Activated T-helper 1 cell treated with Interleukin-2 at 50 U/mL for 16 hours (primary cell): ENCODE data around the gene TSPAN2.
"Not testable (repeated sequence)": the region's sequence is repeated elsewhere in the genome, so short reads cannot be mapped to it uniquely, and the experiment has no call there.

Experiments
- DNase-seq: peaks from one replicate; pipeline ENCODE4 v3.0.0-alpha.2; 2020; ENCODE audit warnings: low read depth

TSPAN2 gene

DNA sequence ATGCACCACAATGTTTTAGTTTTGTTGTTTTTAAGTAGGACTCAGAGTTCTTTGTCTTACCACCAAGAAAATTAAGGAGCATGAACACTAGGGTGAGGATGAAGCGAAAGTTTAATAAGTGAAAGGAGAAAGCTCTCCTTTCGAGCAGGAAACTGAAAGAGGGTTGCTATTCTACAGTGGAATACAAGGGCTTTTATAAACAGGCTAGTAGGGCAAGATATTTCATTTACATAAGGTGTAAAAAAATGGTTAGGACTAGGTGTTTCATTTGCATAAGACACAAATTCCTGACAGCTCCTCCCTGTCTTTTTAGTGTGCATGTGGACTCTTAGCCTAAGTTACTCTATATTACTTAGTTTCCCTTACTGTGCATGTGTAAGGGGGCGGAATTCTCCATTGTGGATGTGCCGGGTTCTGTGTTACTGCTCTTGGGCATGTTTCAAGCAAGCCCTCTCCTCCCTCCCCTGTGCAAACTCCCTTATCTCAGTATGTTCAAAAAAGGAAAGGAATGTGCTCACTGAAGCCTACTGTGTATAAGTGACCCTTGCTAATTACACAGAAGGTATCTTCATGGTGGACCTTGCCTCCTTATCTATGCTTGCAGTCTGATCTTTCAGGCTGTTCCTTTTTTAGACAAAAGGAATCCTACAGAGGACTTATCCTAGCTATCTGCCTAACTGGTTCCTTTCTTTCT, 52.3 kb downstream of the TSPAN2 start:
- DNase-seq: no peak

DNA sequence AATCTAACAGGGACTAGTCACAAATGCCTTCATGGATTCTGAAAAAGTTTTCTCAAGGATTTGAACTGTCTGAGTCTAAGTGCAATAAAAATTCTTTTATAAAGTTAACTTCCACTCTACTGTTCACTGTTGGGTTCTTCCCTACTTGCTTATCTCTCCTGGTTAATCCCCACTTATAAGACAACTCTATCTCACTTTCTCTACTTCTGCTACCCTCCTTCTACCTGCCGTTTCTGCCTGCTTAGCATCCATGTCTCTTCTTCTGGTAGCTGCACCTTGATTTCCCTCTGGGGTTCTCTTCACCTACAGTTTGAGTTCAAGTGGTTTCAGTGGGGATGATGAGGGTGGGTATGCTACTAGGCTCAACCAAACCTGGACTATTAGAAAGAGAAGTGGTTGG, 53.7 kb downstream of the TSPAN2 start:
- no peak for DNase-seq

GRCh38 chr1:115031595-115031994, 57.7 kb downstream of the TSPAN2 start:
- DNase-seq: no peak

DNA sequence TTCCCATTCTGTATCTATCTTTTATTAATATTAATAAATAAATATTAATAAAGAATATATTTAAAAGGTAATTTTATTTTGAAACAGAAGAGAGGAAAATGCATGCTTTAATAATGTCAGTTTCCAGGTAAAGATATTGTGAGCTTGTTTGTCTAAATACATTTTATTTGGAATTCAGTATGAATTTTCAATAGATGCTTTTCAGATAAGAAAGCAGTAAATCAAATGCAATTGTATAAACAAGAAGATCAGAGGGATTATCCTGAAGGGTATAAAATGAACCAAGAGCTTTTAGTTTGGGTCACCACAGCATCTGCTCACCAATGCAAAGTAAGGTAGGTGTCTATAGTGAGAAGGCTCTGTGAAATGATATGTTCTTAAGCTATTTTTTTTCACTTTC, 59.8 kb downstream of the TSPAN2 start, which contains the start of gene TSHB:
TSS of gene TSHB (plus strand) at position 301 of the 400 bp plus-strand sequence. CDS start 3,537 bp downstream, outside the sequence.
- DNase-seq: no peak

GRCh38 chr1:115023593-115023992, 65.7 kb downstream of the TSPAN2 start:
- DNase-seq: no peak

DNA sequence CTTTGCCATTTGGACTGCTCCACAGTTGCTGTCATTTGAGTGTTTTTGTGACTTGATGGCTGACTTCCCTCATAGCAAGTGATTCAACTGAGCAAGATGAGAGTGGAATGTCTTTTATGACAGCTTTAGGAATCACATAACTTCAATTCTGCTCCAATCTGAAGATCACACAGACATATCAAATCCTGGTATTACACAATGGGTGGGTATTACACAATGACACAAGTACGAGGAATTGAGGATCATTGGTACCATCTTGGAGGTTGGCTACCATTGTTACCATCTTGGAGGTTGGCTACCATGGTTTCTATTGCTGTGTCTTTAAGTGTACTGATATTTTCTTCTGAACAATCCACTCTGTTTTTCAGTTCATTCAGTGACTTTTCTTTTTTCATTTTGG, 68.2 kb downstream of the TSPAN2 start:
- no peak for DNase-seq

- DNase-seq: not testable (repeated sequence)
These were observed 69.8 kb downstream of the TSPAN2 start for GRCh38 chr1:115019549-115019948.

DNA sequence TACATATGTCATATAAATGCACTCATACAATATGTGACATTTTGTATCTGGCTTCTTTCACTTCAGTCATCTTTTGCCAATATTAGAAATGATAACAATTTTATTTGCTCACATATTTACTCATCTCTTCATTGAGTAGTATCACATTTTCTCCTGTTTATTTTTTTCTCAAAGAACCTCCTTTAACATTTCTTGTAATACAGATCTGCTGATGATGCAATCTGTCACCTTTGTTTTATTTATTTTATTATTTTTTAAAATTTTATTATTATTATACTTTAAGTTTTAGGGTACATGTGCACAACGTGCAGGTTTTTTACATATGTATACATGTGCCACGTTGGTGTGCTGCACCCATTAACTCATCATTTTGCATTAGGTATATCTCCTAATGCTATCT, 75.5 kb downstream of the TSPAN2 start:
- DNase-seq: no peak

DNA sequence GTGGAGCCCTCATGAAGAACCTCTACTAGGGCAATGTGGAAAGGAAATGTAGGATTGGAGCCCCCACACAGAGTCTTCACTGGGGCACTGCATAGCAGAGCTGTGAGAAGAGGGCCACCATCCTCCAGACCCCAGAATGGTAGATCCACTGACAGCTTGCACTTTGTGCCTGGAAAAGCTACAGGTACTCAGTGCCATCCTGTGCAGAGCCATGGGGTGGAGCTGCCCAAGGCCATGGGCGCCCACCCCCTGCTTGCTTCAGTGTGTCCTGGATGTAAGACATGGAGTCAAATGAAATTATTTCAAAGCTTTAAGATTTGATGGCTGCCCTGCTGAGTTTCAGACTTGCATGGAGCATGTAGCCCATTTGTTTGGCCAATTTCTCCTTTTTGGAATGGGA, 76.9 kb downstream of the TSPAN2 start:
- DNase-seq: no peak

DNA sequence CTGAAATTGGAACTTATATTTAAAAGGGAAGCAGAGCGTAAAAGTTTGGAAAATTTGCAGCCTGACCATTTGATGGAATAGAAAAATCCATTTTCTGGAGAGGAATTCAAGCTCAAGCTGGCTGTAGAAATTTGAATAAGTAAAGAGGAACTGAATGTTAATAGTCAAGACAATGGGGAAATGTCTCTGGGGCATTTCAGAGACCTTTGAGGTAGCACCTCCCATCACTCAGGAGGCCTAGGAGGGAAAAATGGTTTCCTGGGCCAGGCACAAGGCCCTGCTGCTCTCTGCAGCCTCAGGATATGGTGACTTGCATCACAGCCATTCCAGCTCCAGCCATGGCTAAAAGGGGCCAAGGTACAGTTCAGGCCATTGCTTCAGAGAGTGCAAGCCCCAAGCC, 77.3 kb downstream of the TSPAN2 start:
- DNase-seq: no peak

GRCh38 chr1:115006191-115006590, 83.1 kb downstream of the TSPAN2 start:
- no peak for DNase-seq
